ENCODE results near the gene ABCF1. TPM values are rescaled to one million over a fixed set of nuclear protein-coding genes. Genes with fewer than 3 reads are reported as not detected.
"Not testable (repeated sequence)": the region's sequence is repeated elsewhere in the genome, so short reads cannot be mapped to it uniquely, and the experiment has no call there.

ABCF1 gene
- total and polyA plus RNA-seq, 9 of the 15 experiments (the other 6 are each of a cell fraction or from before 2014, with no cell fraction given) = 41.6 to 193 (median 102) TPM

GRCh38 chr6:30526444-30526843, 44.8 kb upstream of the ABCF1 start:
- H4K20me1 ChIP-seq (replicated peaks; ENCODE audit: control insufficient read depth, insufficient read depth, low read length); H3K36me3 ChIP-seq (ENCODE audit: control insufficient read depth, insufficient read depth, low read length); ATAC-seq; DNase-seq (ENCODE audit: extremely low read depth in 1 of 4, low spot score in 3 of 4); POLR2A ChIA-PET; in situ Hi-C loops (cut with MboI); H3K9ac ChIP-seq (ENCODE audit: insufficient read depth in 1 of 2, low read depth in 2 of 2, low read length in 2 of 2); CTCF ChIA-PET (ENCODE audit: low intra/inter-chr PET ratio); H3K27ac ChIP-seq (ENCODE audit: extremely low read depth, low read depth, low read length); FAIRE-seq; H3K27me3 ChIP-seq (ENCODE audit: control insufficient read depth in 2 of 2, insufficient read depth in 2 of 2, low read length in 2 of 2); H3K9me1 ChIP-seq (ENCODE audit: control insufficient read depth, insufficient read depth, low read length); H3K79me2 ChIP-seq (ENCODE audit: control insufficient read depth, insufficient read depth, low read length); BruUV-seq (replicated peaks); H3K4me2 ChIP-seq (ENCODE audit: insufficient read depth, low read length); H2AFZ ChIP-seq (ENCODE audit: low read depth, low read length); intact Hi-C loops (cut with micrococcal nuclease); H3K4me3 ChIP-seq; H3K9me3 ChIP-seq (replicated peaks; ENCODE audit: control insufficient read depth, insufficient read depth, low read depth, low read length): not testable (repeated sequence)
- peaks cover 7 to 17% of the 10 kb centered on the region in 2 experiments; a peak in 4 of 5 replicates for H3K4me1 ChIP-seq (replicated peaks in 1 of 2; ENCODE audit: control insufficient read depth in 2 of 2, insufficient read depth in 2 of 2, low read length in 2 of 2)
- WGBS (ENCODE audit: insufficient coverage, low coverage, missing lambda C conversion rate) = 58% methylated on average over 3 of the region's 3 CpGs
- TF ChIP-seq KDM1A (IDR thresholded peaks at IDR 0.05) (peak; percentile 18 to 73; a peak in 2 of 4 replicates), BCOR (IDR thresholded peaks at IDR 0.05) (peak; percentile 91), ZNF146 (CRISPR knock-in tag; IDR thresholded peaks at IDR 0.05; ENCODE audit: unreplicated experiment) (peak; percentile 96), RBM25 (IDR thresholded peaks at IDR 0.05; ENCODE audit: low read depth, low read length, severe bottlenecking) (peak; percentile 11), SMARCA5 (IDR thresholded peaks at IDR 0.05) (peak; percentile 61; the same call in 1 of the 2 replicates)

- intact Hi-C loops (cut with micrococcal nuclease); DNase-seq (ENCODE audit: extremely low read depth in 1 of 4, low spot score in 3 of 4); H3K27me3 ChIP-seq (ENCODE audit: control insufficient read depth in 2 of 2, insufficient read depth in 2 of 2, low read length in 2 of 2); in situ Hi-C loops (cut with MboI); H3K4me3 ChIP-seq; BruUV-seq (replicated peaks); H3K4me2 ChIP-seq (ENCODE audit: insufficient read depth, low read length); H3K9me1 ChIP-seq (ENCODE audit: control insufficient read depth, insufficient read depth, low read length); H3K9me3 ChIP-seq (replicated peaks; ENCODE audit: control insufficient read depth, insufficient read depth, low read depth, low read length); H3K36me3 ChIP-seq (ENCODE audit: control insufficient read depth, insufficient read depth, low read length); H4K20me1 ChIP-seq (replicated peaks; ENCODE audit: control insufficient read depth, insufficient read depth, low read length); H3K79me2 ChIP-seq (ENCODE audit: control insufficient read depth, insufficient read depth, low read length); FAIRE-seq; CTCF ChIA-PET (ENCODE audit: low intra/inter-chr PET ratio); TF ChIP-seq TOE1 (IDR thresholded peaks at IDR 0.05; ENCODE audit: borderline replicate concordance): not testable (repeated sequence)
- 0 out of 3 replicates have a peak, but pooled peaks have one; percentile 21 for ATAC-seq
- TF ChIP-seq L3MBTL2 (IDR thresholded peaks at IDR 0.05) (0 out of 2 replicates have a peak, but pooled peaks have one; percentile 29), TOE1 (CRISPR knock-in tag; IDR thresholded peaks at IDR 0.05; ENCODE audit: borderline replicate concordance, low read depth) (0 out of 2 replicates have a peak, but pooled peaks have one; percentile 35), SP1 (CRISPR knock-in tag; IDR thresholded peaks at IDR 0.05) (0 out of 2 replicates have a peak, but pooled peaks have one; percentile 40), DMBX1 (CRISPR knock-in tag; IDR thresholded peaks at IDR 0.05; ENCODE audit: borderline replicate concordance) (0 out of 2 replicates have a peak, but pooled peaks have one; percentile 18)
- peaks cover 7 to 17% of the 10 kb centered on the region in 2 experiments; a peak in 4 of 5 replicates for H3K4me1 ChIP-seq (replicated peaks in 1 of 2; ENCODE audit: control insufficient read depth in 2 of 2, insufficient read depth in 2 of 2, low read length in 2 of 2)
- POLR2A ChIA-PET = interaction anchor here (0.6 to 1.8 kb wide), 5 partner anchors 11 to 85 kb away, joined by 3 to 7 read pairs (median 5); no protein-coding TSS in a partner anchor
- peak overlapping the region in 1 of 2 experiments; percentile 44; a peak in 1 of 4 replicates for H3K9ac ChIP-seq (ENCODE audit: insufficient read depth in 1 of 2, low read depth in 2 of 2, low read length in 2 of 2)
- H2AFZ ChIP-seq (ENCODE audit: low read depth, low read length) = peak overlapping the region; percentile 51; the same call in 1 of the 2 replicates
- H3K27ac ChIP-seq (ENCODE audit: extremely low read depth, low read depth, low read length) = peak overlapping the region; percentile 20; the same call in 1 of the 3 replicates
- 59% methylated on average over 17 of the region's 17 CpGs for WGBS (ENCODE audit: insufficient coverage, low coverage, missing lambda C conversion rate)
Measured at GRCh38 chr6:30529349-30529875, 41.8 kb upstream of the ABCF1 start.

All from K562 (cell line).